ENCODE data around the gene TMCO4. TPM values are rescaled to one million over a fixed set of nuclear protein-coding genes. Genes with fewer than 3 reads are reported as not detected.

The TMCO4 gene
- polyA plus RNA-seq, 1 experiment = 22.0 TPM

DNA sequence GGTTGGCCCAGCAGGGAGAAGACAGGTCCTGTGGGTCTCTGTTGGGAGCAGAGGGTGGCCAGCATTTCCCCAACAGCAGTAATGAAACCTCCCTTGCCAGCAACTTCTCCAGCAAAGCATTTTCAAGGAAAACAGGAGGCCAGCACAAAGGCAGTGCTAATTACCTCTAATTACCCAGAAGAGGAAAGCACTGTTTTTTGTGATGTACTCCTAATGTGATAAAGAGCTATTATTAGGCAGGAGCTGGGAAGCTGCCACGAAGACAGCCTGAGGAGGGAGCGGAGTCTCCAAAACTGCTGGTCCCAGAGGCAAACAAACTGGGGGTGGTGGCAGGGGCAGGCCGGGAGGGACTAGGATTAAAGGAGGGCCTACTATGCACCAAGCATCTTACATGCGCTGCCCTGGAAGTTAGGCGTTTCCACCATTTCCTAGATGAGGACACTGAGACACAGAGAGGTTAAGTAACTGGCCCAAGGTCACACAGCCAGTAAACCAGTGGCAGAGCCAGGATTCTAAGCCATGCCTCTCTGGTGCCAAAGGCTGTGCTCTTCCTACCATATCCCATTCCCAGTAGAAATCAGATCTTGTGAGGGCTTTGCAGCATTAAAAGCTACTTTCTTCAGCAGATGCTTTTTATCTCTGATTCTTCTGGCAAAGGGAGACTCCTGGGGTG lies 110.5 kb downstream of the TMCO4 start:
- CTCF ChIA-PET = interaction anchor here (1.3 to 9.7 kb wide), 2 partner anchors 11 to 14 kb away, joined by 3 to 65 read pairs; no protein-coding TSS in a partner anchor
- POLR2A ChIA-PET = no interaction called here
- Histone ChIP-seq H3K36me3 (ENCODE audit: control insufficient read depth, insufficient read depth, low read length) (peaks cover 5% of the 10 kb centered on the region), H3K4me3 (ENCODE audit: low read depth, low read length) (no peak overlapping the region), H3K27me3 (ENCODE audit: control insufficient read depth, insufficient read depth, low read length) (no peaks in the 10 kb centered on the region)
- TF ChIP-seq, protein P1, sequence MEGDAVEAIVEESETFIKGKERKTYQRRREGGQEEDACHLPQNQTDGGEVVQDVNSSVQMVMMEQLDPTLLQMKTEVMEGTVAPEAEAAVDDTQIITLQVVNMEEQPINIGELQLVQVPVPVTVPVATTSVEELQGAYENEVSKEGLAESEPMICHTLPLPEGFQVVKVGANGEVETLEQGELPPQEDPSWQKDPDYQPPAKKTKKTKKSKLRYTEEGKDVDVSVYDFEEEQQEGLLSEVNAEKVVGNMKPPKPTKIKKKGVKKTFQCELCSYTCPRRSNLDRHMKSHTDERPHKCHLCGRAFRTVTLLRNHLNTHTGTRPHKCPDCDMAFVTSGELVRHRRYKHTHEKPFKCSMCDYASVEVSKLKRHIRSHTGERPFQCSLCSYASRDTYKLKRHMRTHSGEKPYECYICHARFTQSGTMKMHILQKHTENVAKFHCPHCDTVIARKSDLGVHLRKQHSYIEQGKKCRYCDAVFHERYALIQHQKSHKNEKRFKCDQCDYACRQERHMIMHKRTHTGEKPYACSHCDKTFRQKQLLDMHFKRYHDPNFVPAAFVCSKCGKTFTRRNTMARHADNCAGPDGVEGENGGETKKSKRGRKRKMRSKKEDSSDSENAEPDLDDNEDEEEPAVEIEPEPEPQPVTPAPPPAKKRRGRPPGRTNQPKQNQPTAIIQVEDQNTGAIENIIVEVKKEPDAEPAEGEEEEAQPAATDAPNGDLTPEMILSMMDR (IDR thresholded peaks at IDR 0.05; ENCODE audit: insufficient read depth, low read depth, low read length) = no peak
- DNase-seq (ENCODE audit: low read depth) = no peak

- ChIA-PET CTCF (interaction anchor here (9.7 kb wide), 1 partner anchor 15 kb away, joined by 65 read pairs; no protein-coding TSS in a partner anchor), POLR2A (no interaction called here)
- DNase-seq (ENCODE audit: low read depth) = no peak
- Histone ChIP-seq H3K36me3 (ENCODE audit: control insufficient read depth, insufficient read depth, low read length) (peaks cover 3% of the 10 kb centered on the region; the same call in 1 of the 2 replicates), H3K4me3 (ENCODE audit: low read depth, low read length) (no peak overlapping the region), H3K27me3 (ENCODE audit: control insufficient read depth, insufficient read depth, low read length) (no peaks in the 10 kb centered on the region)
- TF ChIP-seq, protein P1 (IDR thresholded peaks at IDR 0.05; ENCODE audit: insufficient read depth, low read depth, low read length) = no peak
Observed at GRCh38 chr1:19688041-19688842, 111.5 kb downstream of the TMCO4 start.

DNA sequence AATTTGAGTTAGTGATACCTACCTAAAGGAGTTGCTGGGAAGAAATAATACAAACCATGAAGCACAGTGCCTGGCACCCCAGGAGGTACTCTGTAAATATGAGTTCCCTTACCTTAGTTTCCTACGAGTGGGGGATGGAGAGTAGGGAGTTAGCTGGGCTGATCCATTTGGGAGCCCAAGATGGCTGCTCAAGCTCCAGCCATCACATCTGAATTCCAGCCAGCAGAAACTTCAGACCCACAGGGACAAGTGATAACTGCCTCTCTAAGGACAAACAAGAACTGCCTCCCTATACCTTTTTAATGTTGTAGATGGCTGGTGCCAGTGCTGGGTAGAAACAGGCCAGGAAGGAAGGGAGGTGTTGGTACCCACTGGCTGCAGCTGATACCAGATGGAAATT lies 112.3 kb downstream of the TMCO4 start:
- TF ChIP-seq, protein P1 (IDR thresholded peaks at IDR 0.05; ENCODE audit: insufficient read depth, low read depth, low read length) = no peak
- Histone ChIP-seq H3K4me3 (ENCODE audit: low read depth, low read length) (no peak overlapping the region), H3K27me3 (ENCODE audit: control insufficient read depth, insufficient read depth, low read length) (no peaks in the 10 kb centered on the region), H3K36me3 (ENCODE audit: control insufficient read depth, insufficient read depth, low read length) (peaks cover 3% of the 10 kb centered on the region; the same call in 1 of the 2 replicates)
- CTCF ChIA-PET = interaction anchor here (1.1 to 9.7 kb wide), 3 partner anchors 16 to 28 kb away, joined by 3 to 65 read pairs (median 5); no protein-coding TSS in a partner anchor
- POLR2A ChIA-PET = no interaction called here
- DNase-seq (ENCODE audit: low read depth) = no peak

- H3K27me3 ChIP-seq (ENCODE audit: control insufficient read depth, insufficient read depth, low read length) = no peaks in the 10 kb centered on the region
- ChIA-PET POLR2A (no interaction called here), CTCF (interaction anchor here (0.9 to 1.9 kb wide), 2 partner anchors 24 to 196 kb away, joined by 3 to 5 read pairs; partner anchors contain the start of gene OTUD3)
- DNase-seq (ENCODE audit: low read depth) = no peak
- H3K4me3 ChIP-seq (ENCODE audit: low read depth, low read length) = no peak overlapping the region
- TF ChIP-seq, protein P1 (IDR thresholded peaks at IDR 0.05; ENCODE audit: insufficient read depth, low read depth, low read length) = no peak
- peaks cover 3% of the 10 kb centered on the region; the same call in 1 of the 2 replicates for H3K36me3 ChIP-seq (ENCODE audit: control insufficient read depth, insufficient read depth, low read length)
Observed at GRCh38 chr1:19685994-19686393, 113.7 kb downstream of the TMCO4 start.

GRCh38 chr1:19684677-19685076 lies 115.0 kb downstream of the TMCO4 start:
- Histone ChIP-seq H3K36me3 (ENCODE audit: control insufficient read depth, insufficient read depth, low read length) (no peaks in the 10 kb centered on the region; the same call in 1 of the 2 replicates), H3K4me3 (ENCODE audit: low read depth, low read length) (no peak overlapping the region), H3K27me3 (ENCODE audit: control insufficient read depth, insufficient read depth, low read length) (no peaks in the 10 kb centered on the region)
- TF ChIP-seq, protein P1 (IDR thresholded peaks at IDR 0.05; ENCODE audit: insufficient read depth, low read depth, low read length) = no peak
- no peak for DNase-seq (ENCODE audit: low read depth)
- ChIA-PET POLR2A (no interaction called here), CTCF (interaction anchor here (0.9 to 1.6 kb wide), 3 partner anchors 13 to 22 kb away, joined by 3 to 6 read pairs (median 3); no protein-coding TSS in a partner anchor)
